ENCODE results near the gene FAM217A. TPM values are rescaled to one million over a fixed set of nuclear protein-coding genes. Genes with fewer than 3 reads are reported as not detected.
"Not testable (repeated sequence)": the region's sequence is repeated elsewhere in the genome, so short reads cannot be mapped to it uniquely, and the experiment has no call there.

FAM217A gene
- polyA plus RNA-seq, 1 donor (not counting 4 experiments of a cell fraction or from before 2014, with no cell fraction given), result not detected

DNA sequence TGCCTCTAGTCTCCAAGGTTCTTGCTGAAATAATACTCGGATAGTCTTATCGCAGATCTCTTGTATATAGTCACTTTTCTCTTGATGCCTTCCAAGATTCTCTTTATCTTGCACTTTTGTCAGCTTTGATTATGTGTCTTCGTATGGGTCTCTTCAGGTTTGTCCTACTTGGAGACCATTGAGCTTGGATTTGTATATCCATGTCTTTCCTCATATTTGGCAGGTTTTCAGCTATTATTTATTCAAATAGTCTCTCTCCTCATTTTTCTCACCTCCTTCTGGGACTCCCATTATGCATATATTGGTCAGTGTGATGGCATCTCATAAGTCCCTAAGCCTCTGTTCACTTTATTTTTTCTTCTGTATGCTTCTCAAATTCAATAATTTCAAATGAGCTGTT lies 33.4 kb upstream of the FAM217A start:
- H3K9ac ChIP-seq (ENCODE audit: control insufficient read depth, extremely low read depth, insufficient read depth, low read length), result no peak overlapping the region
- no peaks in the 10 kb centered on the region for H3K27me3 ChIP-seq (ENCODE audit: control insufficient read depth, extremely low read depth, insufficient read depth, low read length)
- H3K4me2 ChIP-seq (ENCODE audit: control insufficient read depth, extremely low read depth, insufficient read depth, low read depth, low read length), result no peak overlapping the region
- H3K4me1 ChIP-seq (ENCODE audit: control insufficient read depth, extremely low read depth, insufficient read depth, low read length), result no peaks in the 10 kb centered on the region
- H3K9me1 ChIP-seq (ENCODE audit: control insufficient read depth, extremely low read depth, insufficient read depth, low read length), result no peaks in the 10 kb centered on the region
- H3K27ac ChIP-seq (ENCODE audit: control insufficient read depth, insufficient read depth, low read length), result no peak overlapping the region
- no peaks in the 10 kb centered on the region for H3K9me3 ChIP-seq (ENCODE audit: control insufficient read depth, low read depth, low read length)
- no peaks in the 10 kb centered on the region for H4K20me1 ChIP-seq (ENCODE audit: control insufficient read depth, extremely low read depth, insufficient read depth, low read length)
- H3K79me2 ChIP-seq (ENCODE audit: control insufficient read depth, insufficient read depth, low read length), result no peaks in the 10 kb centered on the region
- TF ChIP-seq EZH2 (IDR thresholded peaks at IDR 0.05; ENCODE audit: low read length) (no peak), CTCF (optimal IDR thresholded peaks at IDR 0.05 in 1 of 3, IDR thresholded peaks at IDR 0.05 in 1 of 3, conservative IDR thresholded peaks at IDR 0.05 in 1 of 3; ENCODE audit: extremely low read depth in 1 of 3, insufficient read depth in 2 of 3, low read length in 3 of 3) (no peak)
- DNase-seq (ENCODE audit: low read depth, low spot score), result no peak
- dilution Hi-C loops (cut with MboI; ENCODE audit: extremely low pct_ligation_motif_present, low sequenced_read_pairs), result no loop called here
- H2AFZ ChIP-seq (ENCODE audit: control insufficient read depth, low read length), result no peak overlapping the region
- H3K4me3 ChIP-seq (ENCODE audit: control insufficient read depth in 2 of 3, extremely low read depth in 1 of 3, insufficient read depth in 2 of 3, low read depth in 1 of 3, low read length in 3 of 3), result no peak overlapping the region
- peaks cover 0 to 6% of the 10 kb centered on the region in 2 experiments for H3K36me3 ChIP-seq (ENCODE audit: control insufficient read depth in 2 of 2, extremely low read depth in 1 of 2, insufficient read depth in 2 of 2, low read length in 2 of 2)
- FAIRE-seq, result no peak

- H4K20me1 ChIP-seq (ENCODE audit: control insufficient read depth, extremely low read depth, insufficient read depth, low read length); dilution Hi-C loops (cut with MboI; ENCODE audit: extremely low pct_ligation_motif_present, low sequenced_read_pairs); H3K27ac ChIP-seq (ENCODE audit: control insufficient read depth, insufficient read depth, low read length); DNase-seq (ENCODE audit: low read depth, low spot score); H3K79me2 ChIP-seq (ENCODE audit: control insufficient read depth, insufficient read depth, low read length); H3K9me3 ChIP-seq (ENCODE audit: control insufficient read depth, low read depth, low read length); H3K36me3 ChIP-seq (ENCODE audit: control insufficient read depth in 2 of 2, extremely low read depth in 1 of 2, insufficient read depth in 2 of 2, low read length in 2 of 2); H3K9ac ChIP-seq (ENCODE audit: control insufficient read depth, extremely low read depth, insufficient read depth, low read length); H2AFZ ChIP-seq (ENCODE audit: control insufficient read depth, low read length); H3K4me1 ChIP-seq (ENCODE audit: control insufficient read depth, extremely low read depth, insufficient read depth, low read length); H3K9me1 ChIP-seq (ENCODE audit: control insufficient read depth, extremely low read depth, insufficient read depth, low read length); H3K27me3 ChIP-seq (ENCODE audit: control insufficient read depth, extremely low read depth, insufficient read depth, low read length); H3K4me3 ChIP-seq (ENCODE audit: control insufficient read depth in 2 of 3, extremely low read depth in 1 of 3, insufficient read depth in 2 of 3, low read depth in 1 of 3, low read length in 3 of 3); H3K4me2 ChIP-seq (ENCODE audit: control insufficient read depth, extremely low read depth, insufficient read depth, low read depth, low read length): not testable (repeated sequence)
- FAIRE-seq, result peak; percentile 44
Observed at GRCh38 chr6:4109363-4109815, 30.5 kb upstream of the FAM217A start.

DNA sequence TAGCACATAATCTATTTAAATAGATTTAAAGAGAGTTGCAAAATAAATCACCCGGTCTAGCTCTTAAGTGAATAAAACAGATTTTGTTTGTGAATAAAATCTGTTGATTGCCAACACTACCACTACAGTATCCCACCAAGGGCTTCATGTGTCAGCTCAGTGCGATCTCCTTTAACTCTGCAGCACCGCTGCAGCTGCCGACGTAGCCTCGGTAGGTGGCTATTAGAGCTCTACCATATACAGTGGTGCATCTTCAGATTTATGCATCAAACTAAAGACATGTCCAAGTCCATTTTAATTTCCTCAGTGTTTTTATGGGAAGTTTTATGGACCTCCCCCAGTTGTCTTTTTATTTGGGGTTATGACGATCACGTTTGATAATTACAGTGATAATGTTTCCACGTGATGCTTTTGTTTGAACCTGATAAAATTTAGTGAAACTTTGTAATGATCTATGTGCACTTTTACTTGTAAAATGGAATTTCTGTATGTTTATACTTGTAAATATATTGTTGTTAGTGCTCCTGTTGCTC lies 29.7 kb upstream of the FAM217A start:
- H3K27ac ChIP-seq (ENCODE audit: control insufficient read depth, insufficient read depth, low read length), result no peak overlapping the region
- H4K20me1 ChIP-seq (ENCODE audit: control insufficient read depth, extremely low read depth, insufficient read depth, low read length), result no peaks in the 10 kb centered on the region
- DNase-seq (ENCODE audit: low read depth, low spot score), result no peak
- H3K4me1 ChIP-seq (ENCODE audit: control insufficient read depth, extremely low read depth, insufficient read depth, low read length), result peaks cover 6% of the 10 kb centered on the region
- H3K9me1 ChIP-seq (ENCODE audit: control insufficient read depth, extremely low read depth, insufficient read depth, low read length), result no peaks in the 10 kb centered on the region
- no peak for FAIRE-seq
- no peaks in the 10 kb centered on the region for H3K9me3 ChIP-seq (ENCODE audit: control insufficient read depth, low read depth, low read length)
- H3K36me3 ChIP-seq (ENCODE audit: control insufficient read depth in 2 of 2, extremely low read depth in 1 of 2, insufficient read depth in 2 of 2, low read length in 2 of 2), result no peaks in the 10 kb centered on the region
- TF ChIP-seq CTCF (optimal IDR thresholded peaks at IDR 0.05 in 1 of 3, IDR thresholded peaks at IDR 0.05 in 1 of 3, conservative IDR thresholded peaks at IDR 0.05 in 1 of 3; ENCODE audit: extremely low read depth in 1 of 3, insufficient read depth in 2 of 3, low read length in 3 of 3) (no peak), EZH2 (IDR thresholded peaks at IDR 0.05; ENCODE audit: low read length) (no peak)
- no peak overlapping the region for H3K9ac ChIP-seq (ENCODE audit: control insufficient read depth, extremely low read depth, insufficient read depth, low read length)
- H3K4me2 ChIP-seq (ENCODE audit: control insufficient read depth, extremely low read depth, insufficient read depth, low read depth, low read length), result no peak overlapping the region
- no peak overlapping the region for H2AFZ ChIP-seq (ENCODE audit: control insufficient read depth, low read length)
- no peaks in the 10 kb centered on the region for H3K27me3 ChIP-seq (ENCODE audit: control insufficient read depth, extremely low read depth, insufficient read depth, low read length)
- no peak overlapping the region for H3K4me3 ChIP-seq (ENCODE audit: control insufficient read depth in 2 of 3, extremely low read depth in 1 of 3, insufficient read depth in 2 of 3, low read depth in 1 of 3, low read length in 3 of 3)
- H3K79me2 ChIP-seq (ENCODE audit: control insufficient read depth, insufficient read depth, low read length), result no peaks in the 10 kb centered on the region
- dilution Hi-C loops (cut with MboI; ENCODE audit: extremely low pct_ligation_motif_present, low sequenced_read_pairs), result no loop called here

Data from keratinocyte (primary cell).